Activated CD4-positive, alpha-beta T cell treated with anti-CD3 and anti-CD28 coated beads for 4 hours (primary cell): ENCODE results near the gene GLIS1.

Source experiments
- DNase-seq, 2 donors: peaks; one replicate each; pipeline ENCODE4 v3.0.0-alpha.2; 2020

Gene GLIS1

GRCh38 chr1:53690411-53690810 lies 48.6 kb downstream of the GLIS1 start:
- no peak for DNase-seq

- no peak for DNase-seq
These were observed 49.1 kb downstream of the GLIS1 start for GRCh38 chr1:53689736-53690326.

GRCh38 chr1:53689223-53689622 lies 49.7 kb downstream of the GLIS1 start:
- DNase-seq: no peak

GRCh38 chr1:53688381-53689102 lies 50.4 kb downstream of the GLIS1 start:
- no peak for DNase-seq

GRCh38 chr1:53687901-53688300 lies 51.1 kb downstream of the GLIS1 start:
- DNase-seq: no peak

GRCh38 chr1:53687426-53687825 lies 51.5 kb downstream of the GLIS1 start:
- DNase-seq: no peak

GRCh38 chr1:53686965-53687267 lies 52.0 kb downstream of the GLIS1 start:
- DNase-seq: no peak

GRCh38 chr1:53686091-53686964 lies 52.6 kb downstream of the GLIS1 start:
- no peak for DNase-seq

GRCh38 chr1:53685272-53686051 lies 53.5 kb downstream of the GLIS1 start:
- no peak for DNase-seq

GRCh38 chr1:53684741-53685140 lies 54.2 kb downstream of the GLIS1 start:
- no peak for DNase-seq

GRCh38 chr1:53683986-53684740 lies 54.8 kb downstream of the GLIS1 start:
- DNase-seq: no peak

GRCh38 chr1:53682881-53683280 lies 56.1 kb downstream of the GLIS1 start:
- DNase-seq: no peak

- DNase-seq: peak; percentile 9 to 14
These were observed 56.8 kb downstream of the GLIS1 start for GRCh38 chr1:53681977-53682685.

GRCh38 chr1:53681351-53681976 lies 57.5 kb downstream of the GLIS1 start:
- DNase-seq: no peak

GRCh38 chr1:53680868-53681267 lies 58.1 kb downstream of the GLIS1 start:
- no peak for DNase-seq

GRCh38 chr1:53678938-53679825 lies 59.8 kb downstream of the GLIS1 start:
- DNase-seq: no peak

GRCh38 chr1:53678507-53678906 lies 60.5 kb downstream of the GLIS1 start:
- no peak for DNase-seq

- DNase-seq: no peak
These were observed 60.9 kb downstream of the GLIS1 start for GRCh38 chr1:53678046-53678445.

- DNase-seq: no peak
These were observed 61.5 kb downstream of the GLIS1 start for GRCh38 chr1:53677486-53677885.

GRCh38 chr1:53672785-53673184 lies 66.2 kb downstream of the GLIS1 start:
- no peak for DNase-seq
